ENCODE data around the gene GRM4.

GRM4 gene

GRCh38 chr6:34142061-34142998, 3.6 kb downstream of the GRM4 start:
- DNase-seq: no peak

GRCh38 chr6:34140075-34140474, 5.8 kb downstream of the GRM4 start:
- DNase-seq: no peak

GRCh38 chr6:34138914-34139510, 6.9 kb downstream of the GRM4 start:
- DNase-seq: no peak

GRCh38 chr6:34138191-34138590, 7.7 kb downstream of the GRM4 start:
- DNase-seq: no peak

- no peak for DNase-seq
These were observed 10.3 kb downstream of the GRM4 start for GRCh38 chr6:34135541-34135940.

GRCh38 chr6:34132486-34133185, 13.3 kb downstream of the GRM4 start:
- DNase-seq: peak; percentile 27

- no peak for DNase-seq
These were observed 14.3 kb downstream of the GRM4 start for GRCh38 chr6:34131326-34132290.

- DNase-seq: no peak
These were observed 15.0 kb downstream of the GRM4 start for GRCh38 chr6:34130862-34131261.

GRCh38 chr6:34129753-34130152, 16.1 kb downstream of the GRM4 start:
- DNase-seq: no peak

GRCh38 chr6:34128045-34128444, 17.8 kb downstream of the GRM4 start:
- no peak for DNase-seq

GRCh38 chr6:34126419-34126818, 19.5 kb downstream of the GRM4 start:
- no peak for DNase-seq

GRCh38 chr6:34125939-34126338, 19.9 kb downstream of the GRM4 start:
- no peak for DNase-seq

- DNase-seq: no peak
These were observed 24.8 kb downstream of the GRM4 start for GRCh38 chr6:34120953-34121675.

- DNase-seq: no peak
These were observed 30.0 kb downstream of the GRM4 start for GRCh38 chr6:34115915-34116314.

- DNase-seq: peak; percentile 28
These were observed 30.5 kb downstream of the GRM4 start for GRCh38 chr6:34115403-34115795.

GRCh38 chr6:34114695-34115402, 31.0 kb downstream of the GRM4 start:
- no peak for DNase-seq

- no peak for DNase-seq
These were observed 32.4 kb downstream of the GRM4 start for GRCh38 chr6:34113532-34113931.

- DNase-seq: no peak
These were observed 33.8 kb downstream of the GRM4 start for GRCh38 chr6:34112126-34112525.

GRCh38 chr6:34110610-34111009, 35.3 kb downstream of the GRM4 start:
- no peak for DNase-seq

- DNase-seq: no peak
These were observed 37.7 kb downstream of the GRM4 start for GRCh38 chr6:34108176-34108575.

GRCh38 chr6:34106900-34107299, 39.0 kb downstream of the GRM4 start:
- no peak for DNase-seq
